ENCODE results near the gene IGF2R. TPM values are rescaled to one million over a fixed set of nuclear protein-coding genes. Genes with fewer than 3 reads are reported as not detected.

The IGF2R gene
- total and polyA plus RNA-seq, 2 of the 13 experiments (the other 11 are each of a cell fraction or from before 2014, with no cell fraction given) = 38.3 to 70.0 TPM

DNA sequence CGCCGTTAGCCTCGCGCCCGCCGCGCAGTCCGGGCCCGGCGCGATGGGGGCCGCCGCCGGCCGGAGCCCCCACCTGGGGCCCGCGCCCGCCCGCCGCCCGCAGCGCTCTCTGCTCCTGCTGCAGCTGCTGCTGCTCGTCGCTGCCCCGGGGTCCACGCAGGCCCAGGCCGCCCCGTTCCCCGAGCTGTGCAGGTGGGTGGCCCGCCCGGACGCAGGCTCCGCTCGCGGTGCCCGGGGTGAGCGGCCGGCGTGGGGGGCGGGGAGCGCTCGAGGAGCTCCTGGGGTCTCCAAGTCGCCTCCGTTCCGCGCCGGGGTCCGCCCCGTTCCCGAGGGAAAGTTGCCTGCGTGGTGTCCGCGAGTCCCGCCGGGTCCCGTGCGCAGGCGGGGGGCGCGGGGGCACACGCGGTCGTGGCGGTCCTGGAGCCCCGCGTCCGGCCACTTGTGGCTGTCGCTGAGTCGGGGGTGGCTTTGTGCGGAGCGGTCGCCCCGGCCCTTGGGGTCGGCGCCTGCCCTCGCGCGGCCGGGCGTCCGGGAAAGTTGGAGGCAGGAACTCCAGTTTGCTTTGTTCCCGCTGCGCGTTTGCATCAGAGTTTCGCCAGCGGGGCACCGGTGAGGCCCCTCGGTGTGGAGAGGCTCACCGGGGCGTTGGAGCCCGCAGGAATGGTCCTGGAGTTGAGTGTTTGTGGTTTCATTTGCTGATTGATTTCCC lies 476 bp downstream of the IGF2R start (continued):
- TF ChIP-seq, protein P1, sequence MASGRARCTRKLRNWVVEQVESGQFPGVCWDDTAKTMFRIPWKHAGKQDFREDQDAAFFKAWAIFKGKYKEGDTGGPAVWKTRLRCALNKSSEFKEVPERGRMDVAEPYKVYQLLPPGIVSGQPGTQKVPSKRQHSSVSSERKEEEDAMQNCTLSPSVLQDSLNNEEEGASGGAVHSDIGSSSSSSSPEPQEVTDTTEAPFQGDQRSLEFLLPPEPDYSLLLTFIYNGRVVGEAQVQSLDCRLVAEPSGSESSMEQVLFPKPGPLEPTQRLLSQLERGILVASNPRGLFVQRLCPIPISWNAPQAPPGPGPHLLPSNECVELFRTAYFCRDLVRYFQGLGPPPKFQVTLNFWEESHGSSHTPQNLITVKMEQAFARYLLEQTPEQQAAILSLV (CRISPR knock-in tag; IDR thresholded peaks at IDR 0.05; ENCODE audit: borderline replicate concordance) = no peak
- TF ChIP-seq SYNCRIP (IDR thresholded peaks at IDR 0.05; ENCODE audit: insufficient read depth, low read depth, low read length) (no peak), ZNF224 (CRISPR knock-in tag; IDR thresholded peaks at IDR 0.05) (no peak), ZNF33A (CRISPR knock-in tag; IDR thresholded peaks at IDR 0.05; ENCODE audit: borderline replicate concordance) (no peak), ZNF780A (CRISPR knock-in tag; IDR thresholded peaks at IDR 0.05) (no peak), PAX8 (CRISPR knock-in tag; IDR thresholded peaks at IDR 0.05; ENCODE audit: borderline replicate concordance) (no peak), ETV6 (CRISPR knock-in tag; conservative IDR thresholded peaks at IDR 0.05) (no peak), SMC3 (IDR thresholded peaks at IDR 0.05; ENCODE audit: low read length) (no peak), PHF20 (CRISPR knock-in tag; IDR thresholded peaks at IDR 0.05) (no peak), RELA (CRISPR knock-in tag; IDR thresholded peaks at IDR 0.05) (no peak), ISL2 (CRISPR knock-in tag; IDR thresholded peaks at IDR 0.05) (no peak), ADNP (CRISPR knock-in tag; IDR thresholded peaks at IDR 0.05) (no peak), EP300 (IDR thresholded peaks at IDR 0.05; ENCODE audit: low read depth in 2 of 2, low read length in 2 of 2) (no peak), EP300 (CRISPR knock-in tag; IDR thresholded peaks at IDR 0.05; ENCODE audit: borderline replicate concordance) (no peak), BHLHE40 (IDR thresholded peaks at IDR 0.05; ENCODE audit: low read length) (no peak; the same call in 1 of the 2 replicates), HIVEP1 (CRISPR knock-in tag; IDR thresholded peaks at IDR 0.05) (no peak), ASH2L (IDR thresholded peaks at IDR 0.05; ENCODE audit: insufficient read length, low read depth, low read length) (peak; percentile 43), ZNF329 (CRISPR knock-in tag; IDR thresholded peaks at IDR 0.05; ENCODE audit: low read depth) (peak; percentile 25; the same call in 1 of the 2 replicates), PHF8 (CRISPR knock-in tag; IDR thresholded peaks at IDR 0.05) (peak; percentile 69; the same call in 1 of the 2 replicates)
- TF ChIP-seq, protein P2, sequence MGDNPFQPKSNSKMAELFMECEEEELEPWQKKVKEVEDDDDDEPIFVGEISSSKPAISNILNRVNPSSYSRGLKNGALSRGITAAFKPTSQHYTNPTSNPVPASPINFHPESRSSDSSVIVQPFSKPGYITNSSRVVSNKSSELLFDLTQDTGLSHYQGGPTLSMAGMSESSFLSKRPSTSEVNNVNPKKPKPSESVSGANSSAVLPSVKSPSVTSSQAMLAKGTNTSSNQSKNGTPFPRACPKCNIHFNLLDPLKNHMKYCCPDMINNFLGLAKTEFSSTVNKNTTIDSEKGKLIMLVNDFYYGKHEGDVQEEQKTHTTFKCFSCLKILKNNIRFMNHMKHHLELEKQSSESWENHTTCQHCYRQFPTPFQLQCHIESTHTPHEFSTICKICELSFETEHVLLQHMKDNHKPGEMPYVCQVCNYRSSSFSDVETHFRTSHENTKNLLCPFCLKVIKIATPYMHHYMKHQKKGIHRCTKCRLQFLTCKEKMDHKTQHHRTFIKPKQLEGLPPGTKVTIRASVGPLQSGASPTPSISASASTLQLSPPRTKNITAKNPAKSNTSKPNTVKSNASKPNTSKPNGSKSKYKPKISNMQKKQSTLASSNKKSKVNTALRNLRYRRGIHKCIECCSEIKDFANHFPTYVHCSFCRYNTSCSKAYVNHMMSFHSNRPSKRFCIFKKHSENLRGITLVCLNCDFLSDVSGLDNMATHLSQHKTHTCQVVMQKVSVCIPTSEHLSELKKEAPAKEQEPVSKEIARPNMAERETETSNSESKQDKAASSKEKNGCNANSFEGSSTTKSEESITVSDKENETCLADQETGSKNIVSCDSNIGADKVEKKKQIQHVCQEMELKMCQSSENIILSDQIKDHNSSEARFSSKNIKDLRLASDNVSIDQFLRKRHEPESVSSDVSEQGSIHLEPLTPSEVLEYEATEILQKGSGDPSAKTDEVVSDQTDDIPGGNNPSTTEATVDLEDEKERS (CRISPR knock-in tag; IDR thresholded peaks at IDR 0.05) = no peak
- TF ChIP-seq, protein P3, sequence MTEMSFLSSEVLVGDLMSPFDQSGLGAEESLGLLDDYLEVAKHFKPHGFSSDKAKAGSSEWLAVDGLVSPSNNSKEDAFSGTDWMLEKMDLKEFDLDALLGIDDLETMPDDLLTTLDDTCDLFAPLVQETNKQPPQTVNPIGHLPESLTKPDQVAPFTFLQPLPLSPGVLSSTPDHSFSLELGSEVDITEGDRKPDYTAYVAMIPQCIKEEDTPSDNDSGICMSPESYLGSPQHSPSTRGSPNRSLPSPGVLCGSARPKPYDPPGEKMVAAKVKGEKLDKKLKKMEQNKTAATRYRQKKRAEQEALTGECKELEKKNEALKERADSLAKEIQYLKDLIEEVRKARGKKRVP (CRISPR knock-in tag; IDR thresholded peaks at IDR 0.05) = 0 out of 4 replicates have a peak, but pooled peaks of 1 of the 2 experiments have one; percentile 37
- TF ChIP-seq, protein P4, sequence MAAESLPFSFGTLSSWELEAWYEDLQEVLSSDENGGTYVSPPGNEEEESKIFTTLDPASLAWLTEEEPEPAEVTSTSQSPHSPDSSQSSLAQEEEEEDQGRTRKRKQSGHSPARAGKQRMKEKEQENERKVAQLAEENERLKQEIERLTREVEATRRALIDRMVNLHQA (CRISPR knock-in tag; IDR thresholded peaks at IDR 0.05) = no peak
- TF ChIP-seq, protein P5, sequence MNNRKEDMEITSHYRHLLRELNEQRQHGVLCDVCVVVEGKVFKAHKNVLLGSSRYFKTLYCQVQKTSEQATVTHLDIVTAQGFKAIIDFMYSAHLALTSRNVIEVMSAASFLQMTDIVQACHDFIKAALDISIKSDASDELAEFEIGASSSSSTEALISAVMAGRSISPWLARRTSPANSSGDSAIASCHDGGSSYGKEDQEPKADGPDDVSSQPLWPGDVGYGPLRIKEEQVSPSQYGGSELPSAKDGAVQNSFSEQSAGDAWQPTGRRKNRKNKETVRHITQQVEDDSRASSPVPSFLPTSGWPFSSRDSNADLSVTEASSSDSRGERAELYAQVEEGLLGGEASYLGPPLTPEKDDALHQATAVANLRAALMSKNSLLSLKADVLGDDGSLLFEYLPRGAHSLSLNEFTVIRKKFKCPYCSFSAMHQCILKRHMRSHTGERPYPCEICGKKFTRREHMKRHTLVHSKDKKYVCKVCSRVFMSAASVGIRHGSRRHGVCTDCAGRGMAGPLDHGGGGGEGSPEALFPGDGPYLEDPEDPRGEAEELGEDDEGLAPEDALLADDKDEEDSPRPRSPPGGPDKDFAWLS (CRISPR knock-in tag; IDR thresholded peaks at IDR 0.05; ENCODE audit: borderline replicate concordance) = no peak

Measured in HepG2 (cell line).